Astrocyte of the spinal cord (primary cell): Measurements from ENCODE around the gene PIEZO1.

Experiments used
- DNase-seq: peaks from one replicate; pipeline ENCODE4 v3.0.0; 2011; ENCODE audit warnings: low read depth, low spot score
- H3K4me3 ChIP-seq: 2 replicates; pipeline ENCODE4 v1.5.1; 2011; ENCODE audit warnings: low read depth, mild to moderate bottlenecking, low read length, moderate library complexity
- in situ Hi-C: cut with HindIII; loops from 2 replicates; pipeline ENCODE4 v1.10.0; 2017; ENCODE audit warnings: low sequenced_read_pairs
- TF ChIP-seq, protein P1 (sequence below): IDR thresholded peaks from 2 replicates; pipeline ENCODE4 v1.5.1; 2012; ENCODE audit warnings: low read depth, mild to moderate bottlenecking, low read length, inconsistent platforms

PIEZO1 gene

DNA sequence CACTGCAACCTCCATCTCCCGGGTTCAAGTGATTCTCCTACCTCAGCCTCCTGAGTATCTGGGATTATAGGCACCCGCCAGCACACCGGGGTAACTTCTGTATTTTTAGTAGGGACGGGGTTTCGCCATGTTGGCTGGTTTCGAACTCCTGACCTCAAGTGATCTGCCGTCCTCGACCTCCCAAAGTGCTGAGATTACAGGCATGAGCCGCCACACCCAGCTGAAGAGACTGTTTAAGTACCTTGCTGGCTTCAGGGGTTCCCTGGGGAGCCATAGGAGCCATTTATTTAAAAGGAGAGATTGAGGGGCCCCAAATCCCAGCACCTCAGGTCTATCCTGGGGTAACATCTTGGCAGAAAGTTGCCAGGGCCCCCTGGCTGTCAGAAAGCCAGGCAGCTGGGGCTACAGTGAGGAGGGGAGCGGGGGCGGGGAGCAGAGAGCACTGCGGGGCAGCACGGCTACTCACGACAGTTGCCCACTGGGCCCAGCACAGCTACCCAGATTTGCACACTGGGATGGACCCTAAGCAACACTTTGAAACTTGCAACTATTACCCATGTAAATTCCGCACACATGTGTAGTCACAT, 100.4 kb downstream of the PIEZO1 start:
- H3K4me3 ChIP-seq: no peak overlapping the region
- in situ Hi-C loops: no loop called here
- no peak for DNase-seq

DNA sequence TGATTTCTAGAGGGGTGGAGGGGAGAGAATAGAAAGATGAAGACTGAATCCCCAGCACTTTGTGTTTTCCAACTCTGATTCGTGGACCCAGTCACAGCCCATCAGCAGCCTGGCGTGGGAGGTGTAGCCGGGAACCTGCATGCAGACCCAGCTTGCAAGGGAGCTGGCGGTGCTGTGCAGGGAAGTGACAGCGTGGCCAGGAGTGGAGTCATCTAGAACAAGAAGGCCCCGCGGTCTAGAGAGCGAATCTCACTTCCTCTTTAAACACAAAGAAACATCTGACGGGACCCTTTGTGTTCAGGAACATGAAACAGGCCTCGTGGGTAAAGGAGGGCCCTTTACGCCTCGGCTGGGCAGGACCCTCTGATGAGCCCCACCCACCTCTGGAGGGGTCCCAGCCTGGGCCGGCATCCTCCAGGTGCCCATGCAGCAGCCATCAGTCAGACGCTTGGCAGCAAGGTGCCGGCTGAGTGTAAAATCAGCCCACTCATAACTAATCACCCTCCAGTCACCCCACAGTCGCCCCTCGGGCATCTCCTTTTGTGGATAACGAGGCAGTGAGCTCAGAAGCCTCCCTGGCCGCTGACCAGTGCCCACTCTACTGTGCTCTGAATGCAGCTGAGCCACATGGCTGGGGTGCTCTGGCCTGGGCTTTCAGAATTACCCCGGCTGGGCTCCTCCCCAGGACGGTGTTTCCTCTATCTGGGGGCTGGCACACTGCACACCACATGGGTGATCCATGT, 103.1 kb downstream of the PIEZO1 start:
- no peak for DNase-seq
- no peak overlapping the region for H3K4me3 ChIP-seq
- TF ChIP-seq, protein P1, sequence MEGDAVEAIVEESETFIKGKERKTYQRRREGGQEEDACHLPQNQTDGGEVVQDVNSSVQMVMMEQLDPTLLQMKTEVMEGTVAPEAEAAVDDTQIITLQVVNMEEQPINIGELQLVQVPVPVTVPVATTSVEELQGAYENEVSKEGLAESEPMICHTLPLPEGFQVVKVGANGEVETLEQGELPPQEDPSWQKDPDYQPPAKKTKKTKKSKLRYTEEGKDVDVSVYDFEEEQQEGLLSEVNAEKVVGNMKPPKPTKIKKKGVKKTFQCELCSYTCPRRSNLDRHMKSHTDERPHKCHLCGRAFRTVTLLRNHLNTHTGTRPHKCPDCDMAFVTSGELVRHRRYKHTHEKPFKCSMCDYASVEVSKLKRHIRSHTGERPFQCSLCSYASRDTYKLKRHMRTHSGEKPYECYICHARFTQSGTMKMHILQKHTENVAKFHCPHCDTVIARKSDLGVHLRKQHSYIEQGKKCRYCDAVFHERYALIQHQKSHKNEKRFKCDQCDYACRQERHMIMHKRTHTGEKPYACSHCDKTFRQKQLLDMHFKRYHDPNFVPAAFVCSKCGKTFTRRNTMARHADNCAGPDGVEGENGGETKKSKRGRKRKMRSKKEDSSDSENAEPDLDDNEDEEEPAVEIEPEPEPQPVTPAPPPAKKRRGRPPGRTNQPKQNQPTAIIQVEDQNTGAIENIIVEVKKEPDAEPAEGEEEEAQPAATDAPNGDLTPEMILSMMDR: no peak
- in situ Hi-C loops: no loop called here

More for the DNA sequence above, 100.4 kb downstream of the PIEZO1 start:
- TF ChIP-seq, protein P1: no peak

DNA sequence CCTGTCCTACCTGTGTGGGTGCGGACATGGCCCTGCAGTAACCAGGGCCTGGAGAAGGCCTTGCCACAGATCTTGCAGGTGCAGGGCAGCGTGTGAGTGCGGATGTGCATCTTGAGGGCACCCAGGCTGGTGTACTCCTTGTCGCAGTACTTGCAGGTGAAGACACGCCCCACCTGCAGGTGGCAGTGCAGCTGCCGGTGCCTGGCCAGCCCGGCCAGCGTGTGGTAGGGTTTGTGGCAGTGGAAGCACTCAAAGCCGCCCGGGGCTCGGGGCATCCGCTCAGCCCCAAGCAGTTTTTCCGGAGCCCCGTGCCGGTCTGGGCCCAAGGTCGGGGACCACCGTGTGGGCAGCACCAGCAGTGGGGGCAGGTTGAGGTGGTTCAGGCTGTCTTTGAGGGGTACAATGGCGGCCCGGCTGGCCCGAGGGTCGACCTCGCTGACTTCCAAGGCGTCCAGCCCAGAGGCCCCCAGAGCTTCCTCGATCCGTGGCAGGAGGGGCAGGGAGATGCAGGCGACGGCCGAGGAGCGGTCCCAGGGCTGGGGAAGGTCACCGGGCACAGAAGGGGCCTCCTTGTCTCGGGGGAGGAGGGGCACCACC, 103.8 kb downstream of the PIEZO1 start:
- in situ Hi-C loops: no loop called here
- H3K4me3 ChIP-seq: no peak overlapping the region
- DNase-seq: no peak
- TF ChIP-seq, protein P1: peak; percentile 38

DNA sequence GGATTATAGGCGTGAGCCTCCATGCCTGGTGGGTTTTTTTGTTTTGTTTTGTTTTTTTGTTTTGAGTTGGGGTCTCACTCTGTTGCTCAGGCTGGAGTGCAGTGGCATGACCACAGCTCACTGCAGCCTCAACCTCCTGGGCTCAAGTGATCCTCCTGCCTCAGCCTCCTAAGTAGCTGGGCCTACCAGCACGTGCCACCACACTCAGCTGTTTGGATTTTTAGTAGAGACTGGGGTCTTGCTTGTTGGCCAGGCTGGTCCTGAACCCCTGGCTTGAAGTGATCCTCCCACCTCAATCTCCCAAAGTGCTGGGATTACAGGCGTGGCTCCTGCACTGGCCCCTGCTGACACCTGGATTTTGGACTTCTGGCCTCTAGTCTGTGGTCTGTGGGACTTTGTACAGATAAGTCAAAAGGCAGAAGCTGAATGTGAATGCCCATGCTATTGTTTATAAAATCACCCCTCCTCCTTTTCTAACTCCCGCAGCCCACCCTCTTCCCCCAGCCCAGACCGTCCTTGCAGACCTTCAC, 104.4 kb downstream of the PIEZO1 start:
- TF ChIP-seq, protein P1: no peak
- in situ Hi-C loops: no loop called here
- H3K4me3 ChIP-seq: no peak overlapping the region
- DNase-seq: no peak

DNA sequence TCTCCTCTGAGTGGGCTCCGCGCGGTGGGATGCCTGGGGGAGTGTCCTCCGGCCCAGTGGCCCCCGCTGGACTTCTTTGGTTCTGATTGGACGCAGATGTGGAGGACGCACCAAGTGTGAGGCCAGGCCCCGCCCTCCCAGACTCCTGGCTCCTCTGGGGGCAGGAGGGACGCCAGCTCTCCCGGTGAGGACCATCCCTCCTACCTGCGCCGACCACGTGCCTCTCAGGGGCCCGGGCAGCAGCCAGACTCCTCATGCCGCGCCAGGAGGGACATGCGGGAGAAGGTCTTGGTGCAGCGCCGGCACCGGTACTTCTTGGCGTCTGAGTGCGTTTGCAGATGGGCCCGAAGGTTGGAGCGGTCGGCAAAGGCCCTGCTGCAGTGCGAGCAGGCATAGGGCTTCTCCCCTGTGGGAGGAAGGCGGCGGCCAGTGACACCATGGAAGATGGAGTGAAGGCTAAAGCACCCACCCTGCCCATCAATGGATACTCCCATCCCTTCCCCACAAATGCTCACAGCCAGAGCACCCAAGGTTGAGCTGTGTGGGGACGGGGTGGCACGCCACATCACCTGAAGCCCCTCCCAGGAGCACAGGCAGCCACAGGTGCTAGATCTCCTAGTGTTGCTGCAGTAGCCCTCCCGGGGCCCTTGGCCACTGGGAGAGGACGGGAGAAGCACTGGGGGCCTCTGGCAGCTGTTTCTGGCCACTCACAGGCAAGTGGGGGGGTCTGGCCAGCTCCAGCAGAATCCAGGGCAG, 106.6 kb downstream of the PIEZO1 start:
- no peak overlapping the region for H3K4me3 ChIP-seq
- TF ChIP-seq, protein P1: no peak
- in situ Hi-C loops: no loop called here
- no peak for DNase-seq

DNA sequence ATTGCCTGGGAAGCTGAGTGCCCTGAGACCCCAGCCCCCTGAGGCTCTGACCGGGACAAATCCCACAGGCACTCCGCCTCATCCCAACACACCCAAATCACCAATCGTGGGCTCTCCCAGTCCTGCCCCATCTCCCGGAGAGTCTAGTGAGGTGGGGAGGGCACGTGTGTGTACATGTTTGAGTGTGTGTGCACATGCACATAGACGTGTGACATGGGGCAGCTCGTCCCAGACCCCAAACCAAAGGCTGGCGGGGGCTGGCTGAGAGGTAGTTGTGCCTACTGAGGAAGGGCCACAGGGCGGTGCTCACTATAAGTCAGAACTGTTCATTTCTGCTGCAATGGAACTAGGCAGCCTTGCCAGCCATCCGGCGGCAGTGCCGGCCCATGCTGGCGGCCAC, 107.3 kb downstream of the PIEZO1 start:
- no peak overlapping the region for H3K4me3 ChIP-seq
- no peak for DNase-seq
- in situ Hi-C loops: no loop called here
- TF ChIP-seq, protein P1: no peak
